K562 (cell line): ENCODE results near the gene GUK1. TPM values are rescaled to one million over a fixed set of nuclear protein-coding genes. Genes with fewer than 3 reads are reported as not detected.

Experiments used
- ARID2 ChIP-seq: fragments of 450-650 bp; IDR thresholded peaks from 2 replicates; pipeline ENCODE4 v1.6.1; 2017; ENCODE audit warnings: antibody characterized with exemption, mild to moderate bottlenecking
- BHLHE40 ChIP-seq: IDR thresholded peaks from 2 replicates; pipeline ENCODE4 v1.6.1; 2011; ENCODE audit warnings: low read length, improper control_type of control experiment
- BMI1 ChIP-seq: fragments of 150-350 bp; IDR thresholded peaks from 2 replicates; pipeline ENCODE4 v1.6.1; 2014; ENCODE audit warnings: low read length
- CBFB ChIP-seq: sonication (generic); formaldehyde crosslinking; IDR thresholded peaks from 2 replicates; pipeline ENCODE4 v1.4.0; 2020; ENCODE audit warnings: mild to moderate bottlenecking, missing genetic modification reagents
- CBX2 ChIP-seq: fragments of 200-600 bp; sonication (generic); IDR thresholded peaks from one replicate; pipeline ENCODE4 v1.6.1; 2012; ENCODE audit warnings: mild to moderate bottlenecking, low read length, inconsistent platforms; ENCODE audit not compliant: insufficient read depth, poor library complexity, severe bottlenecking
- CHCHD3 ChIP-seq: fragments of 250-450 bp; sonication (Bioruptor Pico); IDR thresholded peaks from 2 replicates; pipeline ENCODE4 v2.1.2; 2022; ENCODE audit warnings: mild to moderate bottlenecking
- CLOCK ChIP-seq: fragments of 250-450 bp; sonication (Bioruptor Pico); IDR thresholded peaks from 2 replicates; pipeline ENCODE4 v1.4.0; 2020; ENCODE audit warnings: mild to moderate bottlenecking, moderate library complexity, borderline replicate concordance
- FOXP4 ChIP-seq: sonication (generic); formaldehyde crosslinking; IDR thresholded peaks from 2 replicates; pipeline ENCODE4 v1.8.0; 2022; ENCODE audit warnings: mild to moderate bottlenecking, missing genetic modification reagents, borderline replicate concordance
- KAT7 ChIP-seq: sonication (generic); formaldehyde crosslinking; IDR thresholded peaks from 2 replicates; pipeline ENCODE4 v1.8.0; 2022; ENCODE audit warnings: missing genetic modification reagents, mild to moderate bottlenecking, borderline replicate concordance
- MNT ChIP-seq, 2 experiments: fragments of 450-650 bp; conservative IDR thresholded peaks; 2 replicates each; pipeline ENCODE4 v1.6.1; 2017; ENCODE audit warnings: mild to moderate bottlenecking in 2 of 2, moderate library complexity in 2 of 2
- NCOA2 ChIP-seq, 2 experiments: fragments of 450-650 bp; IDR thresholded peaks; 2 replicates each; pipeline ENCODE4 v1.6.1; 2018; ENCODE audit warnings: mild to moderate bottlenecking in 2 of 2, moderate library complexity in 1 of 2; ENCODE audit not compliant: partially characterized antibody in 2 of 2
- NR1H2 ChIP-seq: sonication (generic); formaldehyde crosslinking; IDR thresholded peaks from 2 replicates; pipeline ENCODE4 v1.4.0; 2020; ENCODE audit warnings: mild to moderate bottlenecking, missing genetic modification reagents
- PBX2 ChIP-seq, 2 experiments: IDR thresholded peaks in 1 of 2; conservative IDR thresholded peaks in 1 of 2; 2 replicates each; pipeline ENCODE4 v1.6.1; 2016; ENCODE audit warnings: low read depth in 2 of 2, mild to moderate bottlenecking in 1 of 2, missing compliant biosample characterization in 1 of 2, missing genetic modification characterization in 1 of 2, moderate library complexity in 1 of 2
- SMAD1 ChIP-seq: fragments of 150-350 bp; IDR thresholded peaks from 2 replicates; pipeline ENCODE4 v1.6.1; 2014; ENCODE audit warnings: low read length, low read depth; ENCODE audit not compliant: partially characterized antibody
- SREBF1 ChIP-seq: fragments of 150-350 bp; IDR thresholded peaks from 2 replicates; pipeline ENCODE4 v1.6.1; 2014; ENCODE audit warnings: antibody characterized with exemption, low read depth, low read length, borderline replicate concordance
- ZBTB17 ChIP-seq: fragments of 450-650 bp; formaldehyde crosslinking; IDR thresholded peaks from 2 replicates; pipeline ENCODE4 v1.4.0; 2020; ENCODE audit warnings: mild to moderate bottlenecking
- ZC3H11A ChIP-seq: IDR thresholded peaks from 2 replicates; pipeline ENCODE4 v1.6.1; 2012; ENCODE audit warnings: low read depth, low read length, improper control_type of control experiment
- ZNF324 ChIP-seq: fragments of 250-450 bp; sonication (Bioruptor Pico); IDR thresholded peaks from 2 replicates; pipeline ENCODE4 v1.4.0; 2020; ENCODE audit warnings: mild to moderate bottlenecking
- polyA plus RNA-seq, 8 experiments: library from polyadenylated mRNA; depleted of rRNA in 4 of 8; stranded (reverse) in 5 of 8; unstranded in 3 of 8; fragments of >200 nt; fragmentation: Nextera tagmentation in 2 of 8; fragmentation: Illumina TruSeq in 1 of 8; extraction: Ambion mirVana in 2 of 8; extraction: Trizol in 1 of 8; gene quantifications; 2 replicates each; pipeline versions ENCODE4 v1.2.1 to v1.2.3, GENCODE V29; 2011 to 2014; ENCODE audit warnings: inconsistent platforms in 1 of 8, missing spikeins in 1 of 8
- total RNA-seq, 7 experiments: library from RNA; depleted of rRNA in 6 of 7; stranded (reverse); fragments of >200 nt in 6 of 7; fragmentation: Illumina TruSeq in 2 of 7; extraction: Trizol in 2 of 7; gene quantifications; 2 replicates each; pipeline versions ENCODE4 v1.2.1 to v1.2.3, GENCODE V29; 2011 to 2021; ENCODE audit warnings: low replicate concordance in 1 of 7

Gene GUK1
- total and polyA plus RNA-seq, 9 of the 15 experiments (the other 6 are each of a cell fraction or from before 2014, with no cell fraction given) = 7.0 to 331 (median 132) TPM

- TF ChIP-seq ZNF324 (CRISPR knock-in tag) (no peak), CLOCK (CRISPR knock-in tag) (no peak), BMI1 (no peak), NR1H2 (CRISPR knock-in tag) (no peak), CHCHD3 (CRISPR knock-in tag) (no peak), CBX2 (no peak), PBX2 (CRISPR knock-in tag; IDR thresholded peaks at IDR 0.05; ENCODE audit: low read depth) (no peak), PBX2 (tag; conservative IDR thresholded peaks at IDR 0.05; ENCODE audit: low read depth) (no peak), KAT7 (CRISPR knock-in tag) (0 out of 2 replicates have a peak, but pooled peaks have one; percentile 37), ZBTB17 (no peak), BHLHE40 (no peak), NCOA2 (IDR thresholded peaks at IDR 0.05; ENCODE audit: partially characterized antibody in 2 of 2) (no peak), CBFB (no peak), MNT (conservative IDR thresholded peaks at IDR 0.05) (peak in 1 of 2 experiments; percentile 52; a peak in 2 of 4 replicates), FOXP4 (0 out of 2 replicates have a peak, but pooled peaks have one; percentile 37), ZC3H11A (no peak), SREBF1 (no peak), SMAD1 (no peak), ARID2 (no peak)
Observed at GRCh38 chr1:228141226-228142044, 1.4 kb downstream of the GUK1 start (continued).
